ENCODE data around the gene MYLK.

MYLK gene

DNA sequence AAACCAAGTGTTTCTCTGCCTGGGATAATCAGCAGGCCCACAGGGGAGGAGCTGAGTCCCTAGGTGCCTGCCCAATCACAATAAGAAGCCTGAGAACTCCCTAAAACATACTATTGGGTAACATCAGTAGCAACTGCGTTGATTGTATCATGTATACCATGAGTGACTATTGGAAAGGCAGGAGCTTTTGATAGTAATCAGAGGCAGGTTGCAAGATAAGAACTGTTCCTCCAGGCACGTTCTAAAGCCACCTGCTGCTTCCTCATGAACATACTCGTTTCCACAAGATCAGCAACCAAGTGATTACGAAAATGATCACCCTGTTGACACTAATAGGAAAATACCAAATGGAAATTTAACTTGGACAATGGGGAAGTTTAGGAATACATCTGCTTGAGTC, 6.7 kb downstream of the MYLK start:
- no peak for DNase-seq

- DNase-seq, result no peak
Measured at GRCh38 chr3:123876858-123877257, 7.3 kb downstream of the MYLK start.

DNA sequence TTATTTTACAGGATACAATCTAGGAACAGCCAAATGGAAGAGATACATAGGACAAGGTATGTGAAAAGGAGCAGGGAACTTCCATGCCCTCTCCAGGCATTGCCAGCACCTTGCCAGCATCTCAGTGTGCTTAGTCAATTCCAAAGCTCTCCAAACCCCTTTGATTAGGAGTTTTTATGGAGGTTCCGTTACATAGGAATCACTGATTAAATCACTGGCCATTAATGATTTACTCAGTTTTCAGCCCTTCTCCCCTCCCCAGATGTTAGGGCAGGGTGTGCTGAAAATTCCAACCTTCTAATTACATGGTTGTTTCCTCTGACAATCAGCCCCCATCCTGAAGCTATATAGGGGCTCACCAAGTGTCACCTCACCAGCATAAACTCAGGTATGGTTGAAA, 11.5 kb downstream of the MYLK start:
- DNase-seq, result no peak

- DNase-seq, result peak; percentile 57
Measured at GRCh38 chr3:123871946-123872345, 12.2 kb downstream of the MYLK start.

GRCh38 chr3:123870033-123870432, 14.1 kb downstream of the MYLK start:
- DNase-seq, result no peak

GRCh38 chr3:123869165-123869564, 15.0 kb downstream of the MYLK start:
- DNase-seq, result no peak

- no peak for DNase-seq
Measured at GRCh38 chr3:123864706-123865105, 19.4 kb downstream of the MYLK start.

GRCh38 chr3:123862152-123862551, 22.0 kb downstream of the MYLK start:
- no peak for DNase-seq

GRCh38 chr3:123861081-123861836, 22.9 kb downstream of the MYLK start:
- no peak for DNase-seq

DNA sequence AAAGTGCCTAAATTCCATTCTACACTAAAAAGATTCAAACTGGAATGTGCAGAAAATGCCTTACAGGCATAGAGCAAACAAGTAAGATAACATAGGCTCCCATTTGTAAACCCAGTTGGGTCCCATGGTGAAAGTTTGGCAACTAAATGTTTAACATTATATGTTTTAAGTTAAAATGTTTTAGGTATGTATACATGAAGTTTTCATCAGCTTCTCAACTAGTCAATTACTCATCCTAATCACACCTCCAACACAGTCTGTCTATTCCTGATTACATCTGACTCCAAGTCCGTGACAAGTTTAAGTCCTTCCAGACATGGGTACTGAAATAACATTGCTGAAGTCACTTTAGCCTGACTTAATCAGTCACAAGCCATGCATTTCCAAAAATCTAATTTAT, 25.0 kb downstream of the MYLK start:
- DNase-seq, result no peak

DNA sequence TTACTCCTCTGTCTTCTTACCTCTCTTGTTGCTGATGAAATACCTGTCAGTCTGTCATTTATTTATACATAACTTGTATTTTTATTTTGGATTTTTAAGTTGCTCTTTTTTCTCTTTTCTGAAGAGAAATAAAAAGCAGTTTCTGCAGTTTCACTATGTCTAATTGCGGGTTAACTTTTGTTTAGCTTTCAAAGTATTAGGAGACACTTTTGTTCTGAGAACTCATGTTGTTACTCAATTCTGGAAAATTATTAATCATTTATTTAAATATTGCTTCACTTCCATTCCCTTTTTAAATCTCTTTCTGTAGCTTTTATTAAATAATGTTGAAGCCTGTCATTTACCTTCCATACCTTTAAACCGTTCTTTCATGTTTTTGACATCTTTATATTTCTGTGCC, 29.2 kb downstream of the MYLK start:
- DNase-seq, result no peak

- no peak for DNase-seq
Measured at GRCh38 chr3:123853686-123854372, 30.3 kb downstream of the MYLK start.

- DNase-seq, result no peak
Measured at GRCh38 chr3:123847209-123847608, 36.9 kb downstream of the MYLK start.

DNA sequence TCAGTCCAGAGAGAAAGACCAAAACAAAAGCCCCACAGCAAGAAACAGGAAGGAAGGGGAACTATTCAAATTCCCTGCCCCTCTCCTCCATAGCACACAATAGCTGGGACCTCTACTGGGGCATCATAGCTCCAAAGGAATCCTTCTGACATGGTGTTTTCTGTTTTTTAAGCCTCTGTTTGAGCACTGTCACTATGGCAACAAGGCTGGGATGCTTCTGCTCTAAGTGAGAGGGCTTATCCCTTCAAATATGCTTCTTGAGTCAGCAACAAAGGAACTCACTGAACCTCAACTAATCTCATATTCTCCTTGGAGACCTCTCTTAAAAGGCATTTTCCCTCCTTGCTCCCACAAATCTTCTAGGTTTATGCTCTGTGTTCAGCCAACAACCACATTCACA, 40.5 kb downstream of the MYLK start:
- no peak for DNase-seq

DNA sequence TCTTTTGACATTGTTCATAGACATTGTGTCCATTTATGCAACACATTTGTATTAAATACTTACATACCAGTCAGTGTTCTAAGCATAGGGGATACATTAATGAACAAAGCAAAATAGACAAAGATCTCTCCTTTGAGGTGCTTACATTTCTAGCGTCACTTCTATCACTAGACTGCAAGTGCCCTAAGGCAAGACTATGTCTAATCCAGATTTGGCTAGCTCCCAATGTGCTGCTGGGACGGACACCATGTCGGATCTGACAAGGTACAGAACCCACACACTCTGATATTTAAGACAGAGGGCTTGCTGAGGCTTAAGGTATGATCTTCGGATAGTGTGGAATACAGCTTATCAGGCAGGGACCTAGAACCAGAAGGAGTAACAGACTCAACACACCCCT, 41.4 kb downstream of the MYLK start:
- DNase-seq, result no peak

DNA sequence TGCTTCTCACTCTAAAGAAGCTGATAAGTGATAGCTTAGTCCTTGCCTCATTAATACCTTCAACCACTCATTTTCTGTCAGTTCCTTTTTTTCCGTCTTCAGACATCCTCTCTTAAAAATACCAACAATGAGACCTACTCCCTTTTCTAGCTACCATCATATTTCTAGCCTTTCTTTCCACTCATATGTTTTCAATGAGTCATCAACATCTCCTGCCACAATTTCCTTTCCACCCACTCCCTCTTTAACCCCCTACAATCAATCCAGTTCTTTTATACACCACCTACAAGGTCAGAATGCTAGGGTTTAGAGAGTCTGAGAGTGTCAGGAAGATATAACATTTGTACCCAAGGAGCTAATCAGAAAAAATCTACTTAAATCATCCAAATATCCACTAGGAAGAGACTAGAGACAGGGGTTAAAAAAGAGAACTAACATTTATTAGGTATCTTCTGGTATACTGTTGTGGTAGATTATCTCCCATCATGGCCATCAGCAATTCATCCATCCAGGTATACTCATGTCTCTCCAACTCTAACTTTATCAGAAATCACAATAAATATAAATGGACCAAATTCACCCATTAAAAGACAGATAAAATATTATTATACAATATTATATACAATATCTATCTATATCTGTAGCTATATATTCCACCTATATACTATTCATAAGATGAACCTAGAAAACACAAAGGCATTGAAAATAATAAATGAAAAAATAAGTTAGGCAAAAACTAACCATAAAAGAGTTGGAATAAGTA, 42.5 kb downstream of the MYLK start:
- no peak for DNase-seq

- no peak for DNase-seq
Measured at GRCh38 chr3:123840961-123841360, 43.2 kb downstream of the MYLK start.

DNA sequence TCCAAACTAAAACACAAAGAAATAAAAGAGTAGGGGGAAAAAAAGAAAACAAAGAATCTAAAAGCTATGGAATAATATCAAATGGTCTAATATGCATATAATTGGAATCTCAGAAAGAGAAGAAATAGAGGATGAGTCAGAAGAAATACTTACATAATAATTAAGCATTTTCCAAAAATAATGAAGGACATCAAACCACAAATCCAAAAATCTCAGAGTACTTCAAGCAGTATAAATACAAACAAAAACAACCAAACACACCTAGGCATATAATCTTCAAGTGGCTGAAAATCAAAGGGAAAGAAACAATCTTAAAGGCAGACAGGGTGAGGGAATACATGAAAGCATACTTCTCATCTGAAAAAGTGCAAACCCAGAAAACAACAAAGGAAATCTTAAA, 46.3 kb downstream of the MYLK start:
- DNase-seq, result no peak

- DNase-seq, result no peak
Measured at GRCh38 chr3:123834631-123835030, 49.5 kb downstream of the MYLK start.

GRCh38 chr3:123833398-123833785, 50.7 kb downstream of the MYLK start:
- no peak for DNase-seq

DNA sequence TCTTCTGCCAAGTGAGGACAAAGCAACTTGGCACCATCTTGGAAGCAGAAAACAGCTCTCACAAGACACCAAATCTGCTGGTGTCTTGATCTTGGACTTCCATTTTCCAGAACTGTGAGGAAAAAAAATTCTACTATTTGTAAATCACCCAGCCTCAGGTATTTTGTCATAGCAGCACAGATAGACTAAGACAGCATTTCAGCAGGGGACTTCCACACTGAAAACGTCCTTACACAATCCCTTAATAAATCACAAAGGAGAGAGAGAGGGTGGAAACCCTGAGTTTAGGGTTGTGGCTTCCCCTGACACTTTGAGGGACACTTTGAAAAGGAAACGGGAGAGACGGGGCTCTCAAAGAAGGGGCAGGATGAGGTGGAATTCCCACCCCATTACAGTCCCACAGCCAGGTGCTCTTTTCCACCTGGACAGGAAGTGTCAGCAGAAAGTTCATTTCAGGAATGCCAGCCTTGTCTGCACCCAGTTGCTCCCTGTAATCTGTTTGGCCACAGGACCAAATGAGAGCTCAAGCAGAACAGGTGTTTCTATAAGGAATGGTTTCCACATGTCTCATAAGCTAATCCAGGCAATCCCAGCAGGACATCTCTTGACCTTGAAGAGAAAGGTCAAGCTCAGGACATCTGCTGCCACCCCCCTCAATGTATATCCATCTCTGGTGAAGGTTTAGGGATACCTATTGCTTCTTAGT, 51.3 kb downstream of the MYLK start:
- DNase-seq, result no peak

- no peak for DNase-seq
Measured at GRCh38 chr3:123831420-123831819, 52.7 kb downstream of the MYLK start.

DNA sequence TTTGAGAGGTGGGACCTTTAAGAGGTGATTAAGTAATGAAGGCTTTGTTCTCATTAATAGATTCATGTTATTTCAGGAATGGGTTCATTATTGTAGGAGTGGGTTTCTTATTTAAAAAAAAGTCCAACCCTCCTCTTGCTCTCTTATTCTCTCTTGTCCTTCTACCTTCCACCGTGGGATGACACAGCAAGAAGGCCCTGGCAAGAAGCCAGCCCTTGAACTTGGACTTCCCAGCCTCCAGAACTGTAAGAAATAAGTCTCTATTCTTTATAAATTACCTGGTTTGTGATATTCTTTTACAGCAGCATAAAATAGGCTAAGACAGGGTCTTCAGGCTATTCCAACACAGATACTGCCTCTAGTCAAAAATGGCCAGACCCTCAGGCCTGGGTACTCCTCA, 62.2 kb downstream of the MYLK start:
- no peak for DNase-seq

All from NCI-H2029 (cell line).